ENCODE measurements around the gene AGBL1. TPM values are rescaled to one million over a fixed set of nuclear protein-coding genes. Genes with fewer than 3 reads are reported as not detected.

Gene AGBL1
- total RNA-seq, 1 experiment from 2014 or later: not detected

GRCh38 chr15:86481720-86482119 lies 402.0 kb downstream of the AGBL1 start:
- no peak overlapping the region for H3K4me3 ChIP-seq (ENCODE audit: low read length)
- H3K36me3 ChIP-seq (ENCODE audit: insufficient read depth, low read length): no peaks in the 10 kb centered on the region
- DNase-seq: no peak
- no peaks in the 10 kb centered on the region for H3K27me3 ChIP-seq (ENCODE audit: low read length)
- H3K79me2 ChIP-seq (ENCODE audit: low read length): no peaks in the 10 kb centered on the region
- H3K27ac ChIP-seq (ENCODE audit: low read length): no peak overlapping the region
- no peak overlapping the region for H3K4me2 ChIP-seq (ENCODE audit: low read depth, low read length, poor library complexity, severe bottlenecking)
- H3K4me1 ChIP-seq (ENCODE audit: low read length): no peaks in the 10 kb centered on the region
- no peaks in the 10 kb centered on the region for H3K9me3 ChIP-seq (ENCODE audit: low read length)
- H4K20me1 ChIP-seq (ENCODE audit: insufficient read depth, low read depth, low read length): no peaks in the 10 kb centered on the region
- H2AFZ ChIP-seq (ENCODE audit: low read length): no peak overlapping the region
- no peak overlapping the region for H3K9ac ChIP-seq (ENCODE audit: low read length)
- H3K9me2 ChIP-seq (replicated peaks; ENCODE audit: insufficient read depth, low read length): no peaks in the 10 kb centered on the region

GRCh38 chr15:86483936-86484335 lies 404.3 kb downstream of the AGBL1 start:
- Histone ChIP-seq H3K36me3 (ENCODE audit: insufficient read depth, low read length) (no peaks in the 10 kb centered on the region), H3K4me3 (ENCODE audit: low read length) (no peak overlapping the region), H3K27ac (ENCODE audit: low read length) (no peak overlapping the region), H3K4me2 (ENCODE audit: low read depth, low read length, poor library complexity, severe bottlenecking) (no peak overlapping the region), H3K9ac (ENCODE audit: low read length) (no peak overlapping the region), H3K9me3 (ENCODE audit: low read length) (no peaks in the 10 kb centered on the region), H3K27me3 (ENCODE audit: low read length) (no peaks in the 10 kb centered on the region), H3K9me2 (replicated peaks; ENCODE audit: insufficient read depth, low read length) (no peaks in the 10 kb centered on the region), H3K79me2 (ENCODE audit: low read length) (no peaks in the 10 kb centered on the region), H2AFZ (ENCODE audit: low read length) (no peak overlapping the region), H3K4me1 (ENCODE audit: low read length) (no peaks in the 10 kb centered on the region), H4K20me1 (ENCODE audit: insufficient read depth, low read depth, low read length) (no peaks in the 10 kb centered on the region)
- DNase-seq: peak; percentile 46

- no peak for DNase-seq
- Histone ChIP-seq H3K27me3 (ENCODE audit: low read length) (no peaks in the 10 kb centered on the region), H4K20me1 (ENCODE audit: insufficient read depth, low read depth, low read length) (no peaks in the 10 kb centered on the region)
These were observed 408.4 kb downstream of the AGBL1 start for GRCh38 chr15:86488046-86488445.

GRCh38 chr15:86489981-86490380 lies 410.3 kb downstream of the AGBL1 start:
- H3K27ac ChIP-seq (ENCODE audit: low read length): no peak overlapping the region
- no peak overlapping the region for H3K9ac ChIP-seq (ENCODE audit: low read length)
- H2AFZ ChIP-seq (ENCODE audit: low read length): no peak overlapping the region
- H3K27me3 ChIP-seq (ENCODE audit: low read length): no peaks in the 10 kb centered on the region
- H3K79me2 ChIP-seq (ENCODE audit: low read length): no peaks in the 10 kb centered on the region
- no peaks in the 10 kb centered on the region for H4K20me1 ChIP-seq (ENCODE audit: insufficient read depth, low read depth, low read length)
- no peaks in the 10 kb centered on the region for H3K4me1 ChIP-seq (ENCODE audit: low read length)
- no peak overlapping the region for H3K4me3 ChIP-seq (ENCODE audit: low read length)
- DNase-seq: no peak
- no peaks in the 10 kb centered on the region for H3K36me3 ChIP-seq (ENCODE audit: insufficient read depth, low read length)
- no peak overlapping the region for H3K4me2 ChIP-seq (ENCODE audit: low read depth, low read length, poor library complexity, severe bottlenecking)
- H3K9me2 ChIP-seq (replicated peaks; ENCODE audit: insufficient read depth, low read length): no peaks in the 10 kb centered on the region
- H3K9me3 ChIP-seq (ENCODE audit: low read length): no peaks in the 10 kb centered on the region

More at GRCh38 chr15:86488046-86488445, 408.4 kb downstream of the AGBL1 start:
- Histone ChIP-seq H3K9ac (ENCODE audit: low read length) (no peak overlapping the region), H3K4me1 (ENCODE audit: low read length) (no peaks in the 10 kb centered on the region), H3K79me2 (ENCODE audit: low read length) (no peaks in the 10 kb centered on the region), H3K36me3 (ENCODE audit: insufficient read depth, low read length) (no peaks in the 10 kb centered on the region), H3K4me2 (ENCODE audit: low read depth, low read length, poor library complexity, severe bottlenecking) (no peak overlapping the region), H3K4me3 (ENCODE audit: low read length) (no peak overlapping the region), H3K9me3 (ENCODE audit: low read length) (no peaks in the 10 kb centered on the region), H3K9me2 (replicated peaks; ENCODE audit: insufficient read depth, low read length) (no peaks in the 10 kb centered on the region), H2AFZ (ENCODE audit: low read length) (no peak overlapping the region), H3K27ac (ENCODE audit: low read length) (no peak overlapping the region)

- H3K27ac ChIP-seq (ENCODE audit: low read length): no peak overlapping the region
- no peaks in the 10 kb centered on the region for H4K20me1 ChIP-seq (ENCODE audit: insufficient read depth, low read depth, low read length)
- H3K27me3 ChIP-seq (ENCODE audit: low read length): no peaks in the 10 kb centered on the region
- no peak for DNase-seq
- no peaks in the 10 kb centered on the region for H3K9me2 ChIP-seq (replicated peaks; ENCODE audit: insufficient read depth, low read length)
- H3K9ac ChIP-seq (ENCODE audit: low read length): no peak overlapping the region
- no peaks in the 10 kb centered on the region for H3K9me3 ChIP-seq (ENCODE audit: low read length)
- H3K4me1 ChIP-seq (ENCODE audit: low read length): no peaks in the 10 kb centered on the region
- H3K36me3 ChIP-seq (ENCODE audit: insufficient read depth, low read length): no peaks in the 10 kb centered on the region
- no peak overlapping the region for H3K4me3 ChIP-seq (ENCODE audit: low read length)
- H3K4me2 ChIP-seq (ENCODE audit: low read depth, low read length, poor library complexity, severe bottlenecking): no peak overlapping the region
- H3K79me2 ChIP-seq (ENCODE audit: low read length): no peaks in the 10 kb centered on the region
- no peak overlapping the region for H2AFZ ChIP-seq (ENCODE audit: low read length)
These were observed 411.4 kb downstream of the AGBL1 start for GRCh38 chr15:86491118-86491517.

- no peak overlapping the region for H3K4me2 ChIP-seq (ENCODE audit: low read depth, low read length, poor library complexity, severe bottlenecking)
- DNase-seq: no peak
- no peaks in the 10 kb centered on the region for H3K27me3 ChIP-seq (ENCODE audit: low read length)
- no peaks in the 10 kb centered on the region for H3K9me3 ChIP-seq (ENCODE audit: low read length)
- H3K4me1 ChIP-seq (ENCODE audit: low read length): no peaks in the 10 kb centered on the region
- H4K20me1 ChIP-seq (ENCODE audit: insufficient read depth, low read depth, low read length): no peaks in the 10 kb centered on the region
- no peak overlapping the region for H2AFZ ChIP-seq (ENCODE audit: low read length)
- H3K9ac ChIP-seq (ENCODE audit: low read length): no peak overlapping the region
- H3K27ac ChIP-seq (ENCODE audit: low read length): no peak overlapping the region
- no peaks in the 10 kb centered on the region for H3K79me2 ChIP-seq (ENCODE audit: low read length)
- no peak overlapping the region for H3K4me3 ChIP-seq (ENCODE audit: low read length)
- H3K9me2 ChIP-seq (replicated peaks; ENCODE audit: insufficient read depth, low read length): no peaks in the 10 kb centered on the region
- no peaks in the 10 kb centered on the region for H3K36me3 ChIP-seq (ENCODE audit: insufficient read depth, low read length)
These were observed 414.2 kb downstream of the AGBL1 start for GRCh38 chr15:86493884-86494283.

- no peaks in the 10 kb centered on the region for H3K79me2 ChIP-seq (ENCODE audit: low read length)
- no peaks in the 10 kb centered on the region for H3K27me3 ChIP-seq (ENCODE audit: low read length)
- H4K20me1 ChIP-seq (ENCODE audit: insufficient read depth, low read depth, low read length): no peaks in the 10 kb centered on the region
- H3K4me2 ChIP-seq (ENCODE audit: low read depth, low read length, poor library complexity, severe bottlenecking): no peak overlapping the region
- no peaks in the 10 kb centered on the region for H3K36me3 ChIP-seq (ENCODE audit: insufficient read depth, low read length)
- no peaks in the 10 kb centered on the region for H3K4me1 ChIP-seq (ENCODE audit: low read length)
- H2AFZ ChIP-seq (ENCODE audit: low read length): no peak overlapping the region
- no peaks in the 10 kb centered on the region for H3K9me2 ChIP-seq (replicated peaks; ENCODE audit: insufficient read depth, low read length)
- H3K4me3 ChIP-seq (ENCODE audit: low read length): no peak overlapping the region
- H3K9ac ChIP-seq (ENCODE audit: low read length): no peak overlapping the region
- H3K9me3 ChIP-seq (ENCODE audit: low read length): no peaks in the 10 kb centered on the region
- no peak for DNase-seq
- no peak overlapping the region for H3K27ac ChIP-seq (ENCODE audit: low read length)
These were observed 414.8 kb downstream of the AGBL1 start for GRCh38 chr15:86494475-86494874.

GRCh38 chr15:86502301-86502700 lies 422.6 kb downstream of the AGBL1 start:
- Histone ChIP-seq H3K9me2 (replicated peaks; ENCODE audit: insufficient read depth, low read length) (no peaks in the 10 kb centered on the region), H3K9ac (ENCODE audit: low read length) (no peak overlapping the region), H3K4me2 (ENCODE audit: low read depth, low read length, poor library complexity, severe bottlenecking) (no peak overlapping the region), H3K27me3 (ENCODE audit: low read length) (no peaks in the 10 kb centered on the region), H3K27ac (ENCODE audit: low read length) (no peak overlapping the region), H3K36me3 (ENCODE audit: insufficient read depth, low read length) (no peaks in the 10 kb centered on the region), H3K79me2 (ENCODE audit: low read length) (no peaks in the 10 kb centered on the region), H3K9me3 (ENCODE audit: low read length) (peaks cover 5% of the 10 kb centered on the region; the same call in 1 of the 2 replicates), H3K4me3 (ENCODE audit: low read length) (no peak overlapping the region), H2AFZ (ENCODE audit: low read length) (no peak overlapping the region), H3K4me1 (ENCODE audit: low read length) (no peaks in the 10 kb centered on the region), H4K20me1 (ENCODE audit: insufficient read depth, low read depth, low read length) (no peaks in the 10 kb centered on the region)
- DNase-seq: no peak

- Histone ChIP-seq H4K20me1 (ENCODE audit: insufficient read depth, low read depth, low read length) (no peaks in the 10 kb centered on the region), H3K27ac (ENCODE audit: low read length) (no peak overlapping the region), H3K36me3 (ENCODE audit: insufficient read depth, low read length) (no peaks in the 10 kb centered on the region), H3K27me3 (ENCODE audit: low read length) (no peaks in the 10 kb centered on the region), H3K9me2 (replicated peaks; ENCODE audit: insufficient read depth, low read length) (no peaks in the 10 kb centered on the region), H3K4me1 (ENCODE audit: low read length) (no peaks in the 10 kb centered on the region), H2AFZ (ENCODE audit: low read length) (no peak overlapping the region), H3K4me3 (ENCODE audit: low read length) (no peak overlapping the region), H3K9me3 (ENCODE audit: low read length) (peaks cover 7% of the 10 kb centered on the region; the same call in 1 of the 2 replicates), H3K79me2 (ENCODE audit: low read length) (no peaks in the 10 kb centered on the region), H3K9ac (ENCODE audit: low read length) (no peak overlapping the region), H3K4me2 (ENCODE audit: low read depth, low read length, poor library complexity, severe bottlenecking) (no peak overlapping the region)
- no peak for DNase-seq
These were observed 426.3 kb downstream of the AGBL1 start for GRCh38 chr15:86505951-86506350.
